Fibroblast of skin of right quadriceps (primary cell): Measurements from ENCODE around the gene TLN1.
A peak's percentile ranks its signal among the peaks of the same experiment; 100 is the strongest.

Experiments
- DNase-seq: peaks from one replicate; pipeline ENCODE4 v3.0.0-alpha.2; 2013

TLN1 gene, protein sequence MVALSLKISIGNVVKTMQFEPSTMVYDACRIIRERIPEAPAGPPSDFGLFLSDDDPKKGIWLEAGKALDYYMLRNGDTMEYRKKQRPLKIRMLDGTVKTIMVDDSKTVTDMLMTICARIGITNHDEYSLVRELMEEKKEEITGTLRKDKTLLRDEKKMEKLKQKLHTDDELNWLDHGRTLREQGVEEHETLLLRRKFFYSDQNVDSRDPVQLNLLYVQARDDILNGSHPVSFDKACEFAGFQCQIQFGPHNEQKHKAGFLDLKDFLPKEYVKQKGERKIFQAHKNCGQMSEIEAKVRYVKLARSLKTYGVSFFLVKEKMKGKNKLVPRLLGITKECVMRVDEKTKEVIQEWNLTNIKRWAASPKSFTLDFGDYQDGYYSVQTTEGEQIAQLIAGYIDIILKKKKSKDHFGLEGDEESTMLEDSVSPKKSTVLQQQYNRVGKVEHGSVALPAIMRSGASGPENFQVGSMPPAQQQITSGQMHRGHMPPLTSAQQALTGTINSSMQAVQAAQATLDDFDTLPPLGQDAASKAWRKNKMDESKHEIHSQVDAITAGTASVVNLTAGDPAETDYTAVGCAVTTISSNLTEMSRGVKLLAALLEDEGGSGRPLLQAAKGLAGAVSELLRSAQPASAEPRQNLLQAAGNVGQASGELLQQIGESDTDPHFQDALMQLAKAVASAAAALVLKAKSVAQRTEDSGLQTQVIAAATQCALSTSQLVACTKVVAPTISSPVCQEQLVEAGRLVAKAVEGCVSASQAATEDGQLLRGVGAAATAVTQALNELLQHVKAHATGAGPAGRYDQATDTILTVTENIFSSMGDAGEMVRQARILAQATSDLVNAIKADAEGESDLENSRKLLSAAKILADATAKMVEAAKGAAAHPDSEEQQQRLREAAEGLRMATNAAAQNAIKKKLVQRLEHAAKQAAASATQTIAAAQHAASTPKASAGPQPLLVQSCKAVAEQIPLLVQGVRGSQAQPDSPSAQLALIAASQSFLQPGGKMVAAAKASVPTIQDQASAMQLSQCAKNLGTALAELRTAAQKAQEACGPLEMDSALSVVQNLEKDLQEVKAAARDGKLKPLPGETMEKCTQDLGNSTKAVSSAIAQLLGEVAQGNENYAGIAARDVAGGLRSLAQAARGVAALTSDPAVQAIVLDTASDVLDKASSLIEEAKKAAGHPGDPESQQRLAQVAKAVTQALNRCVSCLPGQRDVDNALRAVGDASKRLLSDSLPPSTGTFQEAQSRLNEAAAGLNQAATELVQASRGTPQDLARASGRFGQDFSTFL (N-terminal part only)

GRCh38 chr9:35732185-35732799, at the start of gene TLN1, which contains the start of gene CREB3:
TLN1 (minus strand) TSS chr9:35732195; CDS start chr9:35725694, 6,501 bp downstream.
CREB3 (plus strand) TSS chr9:35732666; CDS start chr9:35732773, 107 bp downstream.
- DNase-seq: peak; percentile 99

- DNase-seq: no peak
These were observed 49.1 kb upstream of the TLN1 start for GRCh38 chr9:35781066-35781465.

- no peak for DNase-seq
These were observed 46.5 kb upstream of the TLN1 start for GRCh38 chr9:35778496-35778895.

DNA sequence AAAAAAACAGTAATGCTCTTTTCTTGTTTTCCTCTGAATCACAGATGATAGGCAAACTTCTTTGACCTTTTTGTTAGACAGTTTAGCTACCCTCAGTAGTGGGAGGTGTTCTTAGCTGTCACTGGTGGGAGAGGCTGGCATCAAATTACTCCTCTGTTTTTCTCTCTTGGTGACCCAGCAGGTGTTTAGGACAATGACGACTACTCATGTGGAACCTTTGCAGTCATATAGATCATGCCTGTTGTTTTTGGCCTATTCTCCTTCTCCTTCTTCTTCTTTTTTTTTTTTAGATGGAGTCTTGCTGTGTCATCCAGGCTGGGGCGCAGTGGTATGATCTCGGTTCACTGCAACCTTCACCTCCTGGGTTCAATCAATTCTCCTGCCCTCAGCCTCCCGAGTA, 44.0 kb upstream of the TLN1 start:
- DNase-seq: no peak

DNA sequence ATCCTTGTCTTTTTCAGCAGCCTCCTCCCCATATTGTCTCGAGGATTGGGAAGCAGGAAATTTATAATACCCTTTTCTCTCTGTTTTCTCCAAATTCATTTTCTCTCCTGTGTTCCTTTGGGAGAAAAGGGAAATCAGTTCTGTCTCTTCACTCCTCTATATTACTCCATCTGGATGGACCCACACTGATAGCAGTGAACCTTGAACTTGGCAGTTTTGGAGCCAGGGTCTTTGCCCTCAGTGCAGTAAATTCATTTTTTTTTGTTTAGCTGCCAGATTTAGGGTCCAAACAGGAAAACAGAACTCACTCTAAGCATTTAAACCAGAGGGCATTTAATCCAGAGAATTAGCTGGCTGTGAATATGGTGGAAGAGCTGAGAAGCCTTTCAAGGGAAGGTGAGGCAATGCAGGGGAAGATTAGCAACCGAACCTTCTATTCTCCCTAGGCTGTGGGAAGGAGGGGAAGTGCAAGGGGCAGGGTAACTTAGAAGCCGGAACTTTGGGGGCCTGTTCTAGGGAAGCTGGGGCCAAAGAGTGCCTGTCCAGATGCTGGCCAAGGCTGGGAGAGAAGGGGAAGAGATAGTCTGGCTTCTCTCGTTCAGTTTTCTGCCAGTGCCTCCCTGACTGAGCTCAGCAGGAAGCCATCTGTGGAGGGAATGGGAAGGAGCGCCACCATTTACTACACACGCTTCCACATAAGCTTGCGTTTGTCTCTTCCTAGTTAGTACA, 43.1 kb upstream of the TLN1 start:
- DNase-seq: no peak

GRCh38 chr9:35771943-35772342, 39.9 kb upstream of the TLN1 start:
- no peak for DNase-seq

GRCh38 chr9:35771534-35771933, 39.5 kb upstream of the TLN1 start:
- no peak for DNase-seq

- no peak for DNase-seq
These were observed 39.1 kb upstream of the TLN1 start for GRCh38 chr9:35771075-35771433.

- DNase-seq: no peak
These were observed 37.8 kb upstream of the TLN1 start for GRCh38 chr9:35769763-35770162.

DNA sequence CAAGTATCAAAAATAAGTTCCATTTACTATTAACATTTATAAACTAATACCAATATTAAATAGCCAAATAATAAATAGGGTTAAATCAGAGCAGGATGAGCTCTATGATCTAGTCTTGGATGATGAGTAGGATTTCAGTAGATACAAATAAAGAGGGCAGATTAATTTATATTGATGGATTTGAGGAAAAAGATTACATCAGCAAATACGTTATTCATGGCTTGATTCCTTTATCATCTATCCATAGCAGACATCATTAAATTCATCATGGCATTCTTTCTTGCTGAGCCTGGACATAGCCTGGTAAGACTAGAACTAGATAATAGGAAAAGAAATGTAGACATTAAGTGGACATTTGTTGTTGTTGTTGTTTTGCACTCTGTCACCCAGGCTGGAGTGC, 35.5 kb upstream of the TLN1 start:
- DNase-seq: no peak

DNA sequence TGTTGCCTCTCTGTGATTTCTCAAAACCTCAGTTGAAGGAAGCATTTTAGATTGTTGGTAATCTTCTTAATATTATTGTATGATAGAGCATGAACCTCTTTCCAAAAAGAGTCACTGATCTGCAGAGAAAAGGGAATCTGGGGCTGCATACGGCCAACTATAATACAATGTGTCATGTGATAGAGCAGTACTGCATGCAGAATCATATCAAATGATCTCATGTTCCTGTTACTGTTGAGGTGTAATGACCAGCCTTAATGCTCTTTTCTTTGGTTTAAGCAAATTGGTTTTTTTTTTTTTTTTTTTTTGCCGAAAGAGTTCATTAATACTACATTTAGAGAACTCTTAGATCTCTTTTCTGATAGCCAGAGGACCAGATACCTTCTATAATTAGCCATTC, 35.0 kb upstream of the TLN1 start:
- DNase-seq: no peak

- no peak for DNase-seq
These were observed 31.8 kb upstream of the TLN1 start for GRCh38 chr9:35763803-35764202.

DNA sequence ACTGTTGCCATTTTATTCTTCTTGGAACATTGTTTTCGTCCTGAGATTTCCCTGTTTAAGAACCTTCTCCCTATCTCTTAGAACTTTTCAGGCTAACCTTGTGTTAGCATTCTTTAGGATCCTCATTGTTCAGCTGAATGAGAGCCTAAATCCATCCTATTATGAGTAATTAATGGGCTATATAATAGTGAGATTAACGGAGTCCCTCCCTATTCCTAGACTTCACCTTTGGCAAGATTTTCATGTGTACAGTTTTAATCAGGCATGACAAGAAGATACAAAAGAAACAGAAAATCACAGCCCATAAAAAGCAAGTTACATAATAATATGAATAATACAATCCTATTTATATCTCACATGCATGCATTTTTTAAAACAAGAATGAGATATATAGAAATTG, 31.2 kb upstream of the TLN1 start:
- DNase-seq: no peak

DNA sequence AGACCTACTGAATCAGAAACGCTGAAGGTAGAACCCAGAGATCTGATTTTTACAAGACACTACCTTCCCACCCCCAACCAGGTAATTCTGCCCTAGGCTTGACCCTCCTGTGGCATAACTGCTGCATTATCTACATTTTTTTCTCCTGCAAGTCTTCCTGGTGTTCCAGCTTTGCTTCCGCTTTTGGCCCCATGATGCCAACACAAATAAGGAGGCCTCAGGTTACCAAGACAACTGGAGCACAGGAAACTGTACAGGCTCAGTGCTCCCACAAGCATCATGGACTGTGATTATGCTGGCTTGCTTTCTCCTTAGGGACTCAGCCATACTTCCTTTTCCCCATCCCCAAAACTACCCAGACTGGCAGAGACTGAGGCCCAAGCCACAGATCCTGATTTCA, 28.7 kb upstream of the TLN1 start:
- peak; percentile 20 for DNase-seq

DNA sequence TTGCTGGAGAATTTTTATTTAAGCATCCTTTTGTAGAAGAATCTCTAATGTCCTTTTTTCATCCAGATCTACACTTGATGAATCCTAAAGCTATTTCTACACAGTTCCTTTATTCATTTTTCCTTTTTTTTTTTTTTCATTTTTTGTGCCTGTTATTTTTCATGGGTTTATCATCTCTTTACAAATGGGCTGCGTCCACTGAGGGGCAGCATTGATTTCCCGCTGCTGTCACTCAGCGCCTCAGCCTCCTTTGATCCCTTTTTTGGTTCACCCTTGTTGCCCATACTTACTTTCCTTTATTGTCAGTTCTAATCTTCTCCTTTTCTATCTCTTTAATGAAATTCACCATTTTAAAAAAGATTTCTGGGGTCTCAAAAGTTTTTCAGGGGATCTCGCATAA, 27.8 kb upstream of the TLN1 start:
- DNase-seq: no peak

DNA sequence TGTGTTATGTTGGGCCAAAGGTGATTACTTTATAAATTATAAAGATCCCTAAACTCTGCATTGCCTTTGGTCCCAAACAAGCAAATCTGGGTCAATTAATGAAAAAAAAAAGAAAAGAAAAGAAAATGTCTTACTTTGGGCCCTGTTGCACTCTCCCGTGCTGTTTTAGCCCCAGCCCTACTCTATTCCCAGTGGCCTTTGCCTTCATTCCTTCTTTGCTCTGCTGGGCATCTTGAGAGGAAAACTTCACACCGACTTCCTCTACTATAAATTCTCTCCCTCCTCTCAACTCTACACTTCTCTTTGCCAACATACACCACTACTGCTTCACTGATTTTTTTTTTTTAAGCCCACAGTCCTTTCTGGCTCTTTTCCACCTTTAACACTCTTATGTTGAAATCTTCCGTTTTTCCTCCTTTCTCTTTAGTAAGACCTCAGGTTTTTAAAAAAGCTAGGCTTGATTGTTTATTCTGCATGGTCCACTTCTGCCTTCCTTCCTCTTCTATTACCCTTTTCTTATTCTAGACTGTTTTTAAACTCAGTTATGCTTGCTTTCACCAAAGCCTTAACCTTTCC, 26.6 kb upstream of the TLN1 start:
- no peak for DNase-seq

- DNase-seq: no peak
These were observed 25.9 kb upstream of the TLN1 start for GRCh38 chr9:35757892-35758275.

DNA sequence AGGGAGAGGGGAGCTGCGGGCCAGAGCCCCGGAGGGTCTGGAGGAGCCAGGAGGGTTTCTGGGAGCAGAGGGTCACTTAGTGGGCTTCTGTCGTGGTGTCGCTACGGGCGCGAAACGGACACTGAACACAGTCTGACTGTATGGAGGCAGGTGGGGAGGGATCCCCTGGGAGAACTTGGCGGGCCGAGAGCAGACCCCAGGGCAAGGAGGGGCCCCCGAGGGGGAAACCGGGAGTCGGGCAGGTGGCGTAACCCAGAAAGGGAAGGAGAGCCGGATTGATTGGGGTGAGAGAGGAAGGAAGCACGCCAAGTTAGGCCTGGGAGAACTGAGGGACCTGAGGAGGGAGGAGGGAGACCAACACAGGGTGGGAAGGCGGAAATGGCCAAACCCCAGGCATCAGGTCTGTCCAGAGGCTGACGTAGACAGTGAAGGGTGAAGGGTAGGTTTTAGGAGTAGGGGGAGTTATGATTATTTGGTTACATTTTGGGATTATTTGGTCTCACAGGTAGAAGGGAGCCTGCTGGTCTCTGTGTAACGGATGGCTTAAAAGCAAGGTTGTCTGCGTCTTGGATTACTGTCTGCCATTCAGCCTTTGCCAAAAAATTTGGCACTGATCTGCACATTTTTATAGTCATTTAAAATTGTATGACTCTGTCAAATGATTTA, 25.4 kb upstream of the TLN1 start:
- no peak for DNase-seq

- no peak for DNase-seq
These were observed 24.6 kb upstream of the TLN1 start for GRCh38 chr9:35756275-35757225.

DNA sequence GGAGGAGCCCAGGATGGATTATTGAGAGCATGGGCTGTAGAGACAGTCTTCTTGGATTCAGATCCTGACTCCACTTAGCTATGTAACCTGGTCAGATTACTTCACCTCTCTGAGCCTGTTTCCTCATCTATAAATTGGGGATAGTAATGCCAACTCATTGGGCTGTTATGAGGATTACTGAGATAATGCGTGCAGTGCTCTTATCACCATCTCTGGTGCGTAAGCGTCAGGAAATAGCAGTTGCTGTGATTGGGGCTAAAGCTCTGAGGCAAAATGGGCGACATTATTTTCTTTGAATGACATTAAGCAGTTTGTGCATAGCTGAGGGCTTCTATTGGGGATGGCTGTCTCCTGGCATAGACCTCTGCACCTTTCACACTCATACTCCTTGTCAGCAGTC, 23.1 kb upstream of the TLN1 start:
- DNase-seq: no peak
